ENCODE data around the gene ANO1. TPM values are rescaled to one million over a fixed set of nuclear protein-coding genes. Genes with fewer than 3 reads are reported as not detected.

Gene ANO1
- total RNA-seq, 2 donors from 2014 or later: 7.3 to 23.1 TPM

DNA sequence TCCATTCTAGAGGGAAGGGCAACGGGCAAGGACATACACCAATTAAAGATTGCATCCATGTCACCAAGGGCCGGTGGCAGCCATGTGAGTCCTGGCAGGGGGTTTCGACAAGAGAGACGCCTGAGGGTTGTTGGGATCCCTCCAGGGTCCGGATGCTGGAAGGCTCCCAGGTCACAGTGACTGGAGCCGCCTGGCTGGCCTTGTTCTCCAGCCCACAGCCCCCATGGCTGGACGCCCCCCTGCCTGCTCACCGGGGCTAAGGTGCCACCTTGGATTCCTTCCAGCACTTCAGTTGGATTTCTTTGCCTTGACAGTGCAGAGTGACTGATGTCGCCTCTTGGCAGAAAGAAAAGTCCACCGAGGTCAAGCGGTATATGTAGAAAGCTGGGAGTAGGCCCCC is 42.6 kb downstream of the ANO1 start:
- no peaks in the 10 kb centered on the region for H3K9me3 ChIP-seq
- intact Hi-C loops (cut with DNase I): no loop called here
- H3K4me3 ChIP-seq: no peak overlapping the region
- 47 to 49% methylated on average over 10 to 11 of the region's 11 CpGs for WGBS, 2 donors
- no peaks in the 10 kb centered on the region for H3K4me1 ChIP-seq
- H3K27me3 ChIP-seq: no peaks in the 10 kb centered on the region
- ATAC-seq (no peak), DNase-seq (no peak)
- no peak overlapping the region for H3K27ac ChIP-seq
- H3K36me3 ChIP-seq (replicated peaks in 1 of 2; ENCODE audit: insufficient read depth in 1 of 2, low read depth in 2 of 2): no peaks in the 10 kb centered on the region
- TF ChIP-seq POLR2A (IDR thresholded peaks at IDR 0.05): no peak
- TF ChIP-seq, protein P1, sequence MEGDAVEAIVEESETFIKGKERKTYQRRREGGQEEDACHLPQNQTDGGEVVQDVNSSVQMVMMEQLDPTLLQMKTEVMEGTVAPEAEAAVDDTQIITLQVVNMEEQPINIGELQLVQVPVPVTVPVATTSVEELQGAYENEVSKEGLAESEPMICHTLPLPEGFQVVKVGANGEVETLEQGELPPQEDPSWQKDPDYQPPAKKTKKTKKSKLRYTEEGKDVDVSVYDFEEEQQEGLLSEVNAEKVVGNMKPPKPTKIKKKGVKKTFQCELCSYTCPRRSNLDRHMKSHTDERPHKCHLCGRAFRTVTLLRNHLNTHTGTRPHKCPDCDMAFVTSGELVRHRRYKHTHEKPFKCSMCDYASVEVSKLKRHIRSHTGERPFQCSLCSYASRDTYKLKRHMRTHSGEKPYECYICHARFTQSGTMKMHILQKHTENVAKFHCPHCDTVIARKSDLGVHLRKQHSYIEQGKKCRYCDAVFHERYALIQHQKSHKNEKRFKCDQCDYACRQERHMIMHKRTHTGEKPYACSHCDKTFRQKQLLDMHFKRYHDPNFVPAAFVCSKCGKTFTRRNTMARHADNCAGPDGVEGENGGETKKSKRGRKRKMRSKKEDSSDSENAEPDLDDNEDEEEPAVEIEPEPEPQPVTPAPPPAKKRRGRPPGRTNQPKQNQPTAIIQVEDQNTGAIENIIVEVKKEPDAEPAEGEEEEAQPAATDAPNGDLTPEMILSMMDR (IDR thresholded peaks at IDR 0.05): no peak

GRCh38 chr11:70122490-70123198 is 44.5 kb downstream of the ANO1 start:
- intact Hi-C loops (cut with DNase I): no loop called here
- 44 to 60% methylated on average over 13 to 14 of the region's 14 CpGs for WGBS, 2 donors
- Histone ChIP-seq H3K27me3 (no peaks in the 10 kb centered on the region), H3K4me1 (no peaks in the 10 kb centered on the region), H3K4me3 (no peak overlapping the region), H3K9me3 (no peaks in the 10 kb centered on the region), H3K27ac (no peak overlapping the region), H3K36me3 (replicated peaks in 1 of 2; ENCODE audit: insufficient read depth in 1 of 2, low read depth in 2 of 2) (no peaks in the 10 kb centered on the region)
- no peak for DNase-seq
- no peak for ATAC-seq
- TF ChIP-seq, protein P1 (IDR thresholded peaks at IDR 0.05): no peak
- TF ChIP-seq POLR2A (IDR thresholded peaks at IDR 0.05): no peak

DNA sequence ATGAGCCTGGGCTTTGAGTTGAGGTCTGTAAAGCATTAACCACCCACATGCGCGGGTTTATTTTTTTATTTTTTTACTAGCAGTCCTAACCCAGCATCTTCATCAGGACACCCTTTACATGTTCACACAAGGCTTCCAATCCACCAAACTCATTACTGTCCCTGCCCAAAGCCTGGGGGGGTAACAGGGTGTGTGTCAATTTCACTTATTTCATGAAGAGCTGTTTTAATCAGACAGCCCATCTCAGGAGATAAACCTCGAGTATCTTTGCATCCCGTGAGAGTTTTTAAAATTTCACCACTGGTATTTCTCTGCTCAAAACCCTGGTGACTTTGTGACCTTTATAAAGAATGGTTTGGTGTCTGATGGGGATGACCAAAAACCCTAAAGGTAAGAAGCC is 45.6 kb downstream of the ANO1 start:
- intact Hi-C loops (cut with DNase I): no loop called here
- no peak for TF ChIP-seq POLR2A (IDR thresholded peaks at IDR 0.05)
- TF ChIP-seq, protein P1 (IDR thresholded peaks at IDR 0.05): no peak
- Histone ChIP-seq H3K4me3 (no peak overlapping the region), H3K9me3 (no peaks in the 10 kb centered on the region), H3K27ac (no peak overlapping the region), H3K27me3 (no peaks in the 10 kb centered on the region), H3K4me1 (no peaks in the 10 kb centered on the region), H3K36me3 (replicated peaks in 1 of 2; ENCODE audit: insufficient read depth in 1 of 2, low read depth in 2 of 2) (no peaks in the 10 kb centered on the region)
- 32 to 56% methylated on average over 4 of the region's 4 CpGs for WGBS, 2 donors
- ATAC-seq (no peak), DNase-seq (no peak)

- H3K9me3 ChIP-seq: no peaks in the 10 kb centered on the region
- no peak overlapping the region for H3K27ac ChIP-seq
- H3K4me1 ChIP-seq: no peaks in the 10 kb centered on the region
- no peaks in the 10 kb centered on the region for H3K36me3 ChIP-seq (replicated peaks in 1 of 2; ENCODE audit: insufficient read depth in 1 of 2, low read depth in 2 of 2)
- 74 to 78% methylated on average over 19 to 21 of the region's 21 CpGs for WGBS, 2 donors
- H3K4me3 ChIP-seq: no peak overlapping the region
- DNase-seq (no peak), ATAC-seq (no peak)
- no peaks in the 10 kb centered on the region for H3K27me3 ChIP-seq
- TF ChIP-seq POLR2A (IDR thresholded peaks at IDR 0.05): no peak
- TF ChIP-seq, protein P1 (IDR thresholded peaks at IDR 0.05): no peak
- intact Hi-C loops (cut with DNase I): no loop called here
Measured at GRCh38 chr11:70124321-70125000, 46.3 kb downstream of the ANO1 start.
